ELR (cell line): Measurements from ENCODE around the gene ZSCAN22.
A peak's percentile ranks its signal among the peaks of the same experiment; 100 is the strongest.
"Not testable (repeated sequence)": the region's sequence is repeated elsewhere in the genome, so short reads cannot be mapped to it uniquely, and the experiment has no call there.

Experiments
- DNase-seq: peaks from one replicate; pipeline ENCODE4 v3.0.0-alpha.2; 2015; ENCODE audit warnings: low read depth

The ZSCAN22 gene

GRCh38 chr19:58326914-58327726 is at the start of gene ZSCAN22:
TSS of gene ZSCAN22 (plus strand) at chr19:58326994. CDS start at chr19:58334803, 7,809 bp downstream.
- peak; percentile 94 for DNase-seq

GRCh38 chr19:58277197-58277596 is 49.6 kb upstream of the ZSCAN22 start:
- no peak for DNase-seq

- no peak for DNase-seq
These were observed 48.9 kb upstream of the ZSCAN22 start for GRCh38 chr19:58277748-58278540.

- DNase-seq: peak; percentile 100
These were observed 48.2 kb upstream of the ZSCAN22 start, which contains the start of gene ZNF8 for GRCh38 chr19:58278541-58279041. TSS of gene ZNF8 (plus strand) at chr19:58278955. CDS start at chr19:58279082, 127 bp downstream.

- DNase-seq: peak; percentile 75
These were observed 47.5 kb upstream of the ZSCAN22 start for GRCh38 chr19:58279042-58279924.

- DNase-seq: no peak
These were observed 46.9 kb upstream of the ZSCAN22 start for GRCh38 chr19:58279925-58280316.

GRCh38 chr19:58284199-58284598 is 42.6 kb upstream of the ZSCAN22 start:
- no peak for DNase-seq

GRCh38 chr19:58291943-58292342 is 34.9 kb upstream of the ZSCAN22 start:
- no peak for DNase-seq

- DNase-seq: no peak
These were observed 31.9 kb upstream of the ZSCAN22 start for GRCh38 chr19:58294743-58295374.

- DNase-seq: no peak
These were observed 30.7 kb upstream of the ZSCAN22 start for GRCh38 chr19:58296104-58296503.

GRCh38 chr19:58300620-58301019 is 26.2 kb upstream of the ZSCAN22 start:
- no peak for DNase-seq

- no peak for DNase-seq
These were observed 22.5 kb upstream of the ZSCAN22 start for GRCh38 chr19:58304255-58304654.

- DNase-seq: no peak
These were observed 22.1 kb upstream of the ZSCAN22 start for GRCh38 chr19:58304748-58305064.

GRCh38 chr19:58305065-58305931 is 21.5 kb upstream of the ZSCAN22 start, which contains the start of gene ERVK3-1:
TSS of gene ERVK3-1 (plus strand) at chr19:58305377. CDS start at chr19:58312169, 6,792 bp downstream.
- DNase-seq: peak; percentile 94

GRCh38 chr19:58305932-58306323 is 20.9 kb upstream of the ZSCAN22 start:
- no peak for DNase-seq

GRCh38 chr19:58307736-58308135 is 19.1 kb upstream of the ZSCAN22 start:
- no peak for DNase-seq

- DNase-seq: not testable (repeated sequence)
These were observed 16.1 kb upstream of the ZSCAN22 start for GRCh38 chr19:58310685-58311084.

- no peak for DNase-seq
These were observed 15.4 kb upstream of the ZSCAN22 start for GRCh38 chr19:58311345-58311865.

- DNase-seq: no peak
These were observed 11.2 kb upstream of the ZSCAN22 start for GRCh38 chr19:58315580-58315979.

- DNase-seq: peak; percentile 46
These were observed 9.2 kb upstream of the ZSCAN22 start for GRCh38 chr19:58317476-58318072.
